A204.1 (cell line): ENCODE data around the gene CTNNA3.

Experiments used
- FAIRE-seq: peaks from 2 replicates; lab custom pipeline; 2012; peaks lifted over from hg19 to GRCh38; lab: Jason Lieb, UNC

Gene CTNNA3

GRCh38 chr10:67327626-67328535 is 368.1 kb downstream of the CTNNA3 start:
- FAIRE-seq = no peak

GRCh38 chr10:67319976-67320375 is 376.0 kb downstream of the CTNNA3 start:
- FAIRE-seq = no peak

GRCh38 chr10:67308912-67309311 is 387.1 kb downstream of the CTNNA3 start:
- FAIRE-seq = no peak

- no peak for FAIRE-seq
Observed at GRCh38 chr10:67306588-67307205, 389.3 kb downstream of the CTNNA3 start.

GRCh38 chr10:67302701-67303100 is 393.3 kb downstream of the CTNNA3 start:
- no peak for FAIRE-seq

GRCh38 chr10:67299761-67300160 is 396.2 kb downstream of the CTNNA3 start:
- FAIRE-seq = no peak

- no peak for FAIRE-seq
Observed at GRCh38 chr10:67297637-67298181, 398.3 kb downstream of the CTNNA3 start.

GRCh38 chr10:67296926-67297325 is 399.1 kb downstream of the CTNNA3 start:
- FAIRE-seq = no peak

- no peak for FAIRE-seq
Observed at GRCh38 chr10:67288688-67289410, 407.1 kb downstream of the CTNNA3 start.

GRCh38 chr10:67284589-67284988 is 411.4 kb downstream of the CTNNA3 start:
- no peak for FAIRE-seq

- FAIRE-seq = no peak
Observed at GRCh38 chr10:67282871-67283270, 413.1 kb downstream of the CTNNA3 start.

- no peak for FAIRE-seq
Observed at GRCh38 chr10:67280405-67280804, 415.6 kb downstream of the CTNNA3 start.

GRCh38 chr10:67277402-67277801 is 418.6 kb downstream of the CTNNA3 start:
- no peak for FAIRE-seq

GRCh38 chr10:67269828-67270227 is 426.2 kb downstream of the CTNNA3 start:
- FAIRE-seq = no peak

GRCh38 chr10:67268146-67268545 is 427.8 kb downstream of the CTNNA3 start:
- no peak for FAIRE-seq

GRCh38 chr10:67262675-67263074 is 433.3 kb downstream of the CTNNA3 start:
- FAIRE-seq = no peak

- no peak for FAIRE-seq
Observed at GRCh38 chr10:67261300-67261797, 434.6 kb downstream of the CTNNA3 start.

GRCh38 chr10:67259319-67259929 is 436.6 kb downstream of the CTNNA3 start:
- no peak for FAIRE-seq

- FAIRE-seq = no peak
Observed at GRCh38 chr10:67257427-67258144, 438.4 kb downstream of the CTNNA3 start.

- no peak for FAIRE-seq
Observed at GRCh38 chr10:67257018-67257417, 439.0 kb downstream of the CTNNA3 start.

- no peak for FAIRE-seq
Observed at GRCh38 chr10:67250686-67251085, 445.3 kb downstream of the CTNNA3 start.
